ENCODE measurements around the gene CPNE9.

The CPNE9 gene

DNA sequence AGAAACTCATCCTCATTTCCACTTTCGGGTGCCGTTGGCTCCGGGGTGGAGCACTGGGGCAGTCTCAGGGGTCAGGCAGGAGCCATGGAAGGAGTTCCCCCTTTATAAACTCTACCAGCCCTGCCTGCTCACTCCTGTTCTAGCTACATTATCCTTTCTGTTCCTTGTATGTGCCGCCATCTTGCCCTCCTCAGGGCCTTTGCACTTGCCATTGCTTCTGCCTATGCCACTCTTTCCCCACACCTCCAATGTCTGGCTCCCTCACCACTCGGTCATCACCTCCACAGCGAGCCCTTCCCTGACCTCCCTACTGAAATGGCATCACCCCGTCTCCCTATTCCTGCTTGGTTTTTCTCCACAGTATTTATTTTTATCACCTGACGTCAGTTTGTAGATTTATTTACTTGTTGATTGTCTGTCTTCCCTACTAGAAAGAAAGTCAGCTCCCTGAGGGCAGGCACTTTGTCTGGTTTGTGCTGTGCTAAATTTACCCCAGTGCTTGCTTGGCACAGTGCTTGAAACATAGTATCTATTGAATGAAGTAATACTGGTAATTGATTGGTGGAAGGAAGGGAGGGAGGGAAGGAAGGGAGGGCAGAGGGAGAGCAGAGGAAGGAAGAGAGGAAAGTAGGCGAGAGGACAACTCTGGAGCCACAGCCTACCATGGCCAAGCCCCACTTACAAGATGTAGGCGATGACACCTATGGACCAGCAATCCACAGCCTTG, 57.3 kb downstream of the CPNE9 start:
- TF ChIP-seq PPARA (CRISPR knock-in tag; IDR thresholded peaks at IDR 0.05; ENCODE audit: borderline replicate concordance) (no peak), ZFP30 (CRISPR knock-in tag; IDR thresholded peaks at IDR 0.05) (no peak), TOX (CRISPR knock-in tag; IDR thresholded peaks at IDR 0.05; ENCODE audit: borderline replicate concordance) (no peak), RARB (CRISPR knock-in tag; IDR thresholded peaks at IDR 0.05) (no peak), ZC3H10 (CRISPR knock-in tag; IDR thresholded peaks at IDR 0.05) (no peak), ZNF70 (CRISPR knock-in tag; IDR thresholded peaks at IDR 0.05) (no peak), OSR1 (CRISPR knock-in tag; IDR thresholded peaks at IDR 0.05) (no peak), ARNTL (CRISPR knock-in tag; IDR thresholded peaks at IDR 0.05; ENCODE audit: borderline replicate concordance, low read depth) (no peak), SNAI2 (CRISPR knock-in tag; IDR thresholded peaks at IDR 0.05) (no peak), ISL1 (CRISPR knock-in tag; IDR thresholded peaks at IDR 0.05) (no peak)
- TF ChIP-seq, protein P1, sequence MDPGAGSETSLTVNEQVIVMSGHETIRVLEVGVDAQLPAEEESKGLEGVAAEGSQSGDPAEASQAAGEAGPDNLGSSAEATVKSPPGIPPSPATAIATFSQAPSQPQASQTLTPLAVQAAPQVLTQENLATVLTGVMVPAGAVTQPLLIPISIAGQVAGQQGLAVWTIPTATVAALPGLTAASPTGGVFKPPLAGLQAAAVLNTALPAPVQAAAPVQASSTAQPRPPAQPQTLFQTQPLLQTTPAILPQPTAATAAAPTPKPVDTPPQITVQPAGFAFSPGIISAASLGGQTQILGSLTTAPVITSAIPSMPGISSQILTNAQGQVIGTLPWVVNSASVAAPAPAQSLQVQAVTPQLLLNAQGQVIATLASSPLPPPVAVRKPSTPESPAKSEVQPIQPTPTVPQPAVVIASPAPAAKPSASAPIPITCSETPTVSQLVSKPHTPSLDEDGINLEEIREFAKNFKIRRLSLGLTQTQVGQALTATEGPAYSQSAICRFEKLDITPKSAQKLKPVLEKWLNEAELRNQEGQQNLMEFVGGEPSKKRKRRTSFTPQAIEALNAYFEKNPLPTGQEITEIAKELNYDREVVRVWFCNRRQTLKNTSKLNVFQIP (CRISPR knock-in tag; IDR thresholded peaks at IDR 0.05; ENCODE audit: borderline replicate concordance, low read depth), result no peak
- TF ChIP-seq, protein P2, sequence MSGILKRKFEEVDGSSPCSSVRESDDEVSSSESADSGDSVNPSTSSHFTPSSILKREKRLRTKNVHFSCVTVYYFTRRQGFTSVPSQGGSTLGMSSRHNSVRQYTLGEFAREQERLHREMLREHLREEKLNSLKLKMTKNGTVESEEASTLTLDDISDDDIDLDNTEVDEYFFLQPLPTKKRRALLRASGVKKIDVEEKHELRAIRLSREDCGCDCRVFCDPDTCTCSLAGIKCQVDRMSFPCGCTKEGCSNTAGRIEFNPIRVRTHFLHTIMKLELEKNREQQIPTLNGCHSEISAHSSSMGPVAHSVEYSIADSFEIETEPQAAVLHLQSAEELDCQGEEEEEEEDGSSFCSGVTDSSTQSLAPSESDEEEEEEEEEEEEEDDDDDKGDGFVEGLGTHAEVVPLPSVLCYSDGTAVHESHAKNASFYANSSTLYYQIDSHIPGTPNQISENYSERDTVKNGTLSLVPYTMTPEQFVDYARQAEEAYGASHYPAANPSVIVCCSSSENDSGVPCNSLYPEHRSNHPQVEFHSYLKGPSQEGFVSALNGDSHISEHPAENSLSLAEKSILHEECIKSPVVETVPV (CRISPR knock-in tag; IDR thresholded peaks at IDR 0.05), result no peak
- no peak for ATAC-seq

DNA sequence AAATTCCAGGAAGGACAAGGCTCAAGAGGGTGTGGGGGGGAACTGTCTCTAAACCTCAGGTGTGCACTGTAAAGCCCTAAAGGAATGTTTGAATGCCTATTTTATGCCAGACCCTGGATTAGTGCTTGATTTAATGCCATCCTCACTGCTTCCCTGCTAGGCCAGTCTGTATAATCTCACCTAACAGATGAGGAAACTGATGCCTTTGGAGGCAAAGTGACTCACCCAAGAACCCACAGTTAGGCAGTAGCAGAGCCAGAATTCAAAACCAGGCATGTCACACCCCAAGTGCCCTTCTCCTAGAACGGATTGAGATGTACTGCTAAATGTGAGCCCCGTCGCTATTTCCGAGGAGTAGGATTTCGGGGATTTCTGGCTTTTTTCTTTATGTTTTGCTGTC, 58.3 kb downstream of the CPNE9 start:
- TF ChIP-seq TCF4 (CRISPR knock-in tag; IDR thresholded peaks at IDR 0.05; ENCODE audit: borderline replicate concordance), result no peak
- TF ChIP-seq ZNF8 (CRISPR knock-in tag; IDR thresholded peaks at IDR 0.05), result no peak
- no peak for TF ChIP-seq CSDC2 (CRISPR knock-in tag; IDR thresholded peaks at IDR 0.05)
- TF ChIP-seq ZFP3 (CRISPR knock-in tag; IDR thresholded peaks at IDR 0.05), result no peak
- TF ChIP-seq RARB (CRISPR knock-in tag; IDR thresholded peaks at IDR 0.05), result no peak
- no peak for TF ChIP-seq PPARA (CRISPR knock-in tag; IDR thresholded peaks at IDR 0.05; ENCODE audit: borderline replicate concordance)
- TF ChIP-seq, protein P3, sequence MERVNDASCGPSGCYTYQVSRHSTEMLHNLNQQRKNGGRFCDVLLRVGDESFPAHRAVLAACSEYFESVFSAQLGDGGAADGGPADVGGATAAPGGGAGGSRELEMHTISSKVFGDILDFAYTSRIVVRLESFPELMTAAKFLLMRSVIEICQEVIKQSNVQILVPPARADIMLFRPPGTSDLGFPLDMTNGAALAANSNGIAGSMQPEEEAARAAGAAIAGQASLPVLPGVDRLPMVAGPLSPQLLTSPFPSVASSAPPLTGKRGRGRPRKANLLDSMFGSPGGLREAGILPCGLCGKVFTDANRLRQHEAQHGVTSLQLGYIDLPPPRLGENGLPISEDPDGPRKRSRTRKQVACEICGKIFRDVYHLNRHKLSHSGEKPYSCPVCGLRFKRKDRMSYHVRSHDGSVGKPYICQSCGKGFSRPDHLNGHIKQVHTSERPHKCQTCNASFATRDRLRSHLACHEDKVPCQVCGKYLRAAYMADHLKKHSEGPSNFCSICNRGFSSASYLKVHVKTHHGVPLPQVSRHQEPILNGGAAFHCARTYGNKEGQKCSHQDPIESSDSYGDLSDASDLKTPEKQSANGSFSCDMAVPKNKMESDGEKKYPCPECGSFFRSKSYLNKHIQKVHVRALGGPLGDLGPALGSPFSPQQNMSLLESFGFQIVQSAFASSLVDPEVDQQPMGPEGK (CRISPR knock-in tag; IDR thresholded peaks at IDR 0.05; ENCODE audit: borderline replicate concordance), result no peak
- no peak for TF ChIP-seq ESRRG (CRISPR knock-in tag; IDR thresholded peaks at IDR 0.05)
- TF ChIP-seq SNAI2 (CRISPR knock-in tag; IDR thresholded peaks at IDR 0.05), result no peak
- no peak for TF ChIP-seq ARNTL (CRISPR knock-in tag; IDR thresholded peaks at IDR 0.05; ENCODE audit: borderline replicate concordance, low read depth)
- TF ChIP-seq ZC3H10 (CRISPR knock-in tag; IDR thresholded peaks at IDR 0.05), result no peak
- TF ChIP-seq ISL1 (CRISPR knock-in tag; IDR thresholded peaks at IDR 0.05), result no peak
- ATAC-seq, result no peak; the same call in 2 of the 3 replicates

DNA sequence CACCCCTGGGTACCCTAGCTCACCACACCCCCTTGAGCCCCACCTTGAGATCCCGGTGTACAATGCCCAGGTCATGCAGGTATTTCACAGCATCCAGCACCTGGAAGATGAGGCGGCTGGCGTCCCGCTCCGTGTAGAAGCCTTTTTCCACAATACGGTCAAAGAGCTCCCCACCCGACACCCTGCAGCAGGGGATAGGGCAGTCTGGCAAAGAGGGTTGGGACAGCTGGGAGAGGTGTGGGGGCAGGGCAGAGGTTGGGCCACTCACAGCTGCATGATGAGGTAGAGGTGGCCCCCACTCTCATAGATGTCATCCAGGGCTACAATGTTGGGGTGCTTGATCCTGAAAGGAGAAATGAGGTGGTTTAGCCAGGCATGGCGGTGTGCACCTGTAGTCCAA, 59.2 kb downstream of the CPNE9 start:
- TF ChIP-seq TOX (CRISPR knock-in tag; IDR thresholded peaks at IDR 0.05; ENCODE audit: borderline replicate concordance) (no peak), PPARA (CRISPR knock-in tag; IDR thresholded peaks at IDR 0.05; ENCODE audit: borderline replicate concordance) (no peak), ZNF70 (CRISPR knock-in tag; IDR thresholded peaks at IDR 0.05) (no peak), ARNTL (CRISPR knock-in tag; IDR thresholded peaks at IDR 0.05; ENCODE audit: borderline replicate concordance, low read depth) (no peak), OSR1 (CRISPR knock-in tag; IDR thresholded peaks at IDR 0.05) (no peak), BACH2 (CRISPR knock-in tag; IDR thresholded peaks at IDR 0.05; ENCODE audit: borderline replicate concordance) (no peak), ZFP30 (CRISPR knock-in tag; IDR thresholded peaks at IDR 0.05) (no peak), ZNF8 (CRISPR knock-in tag; IDR thresholded peaks at IDR 0.05) (no peak), RARB (CRISPR knock-in tag; IDR thresholded peaks at IDR 0.05) (no peak), TCF4 (CRISPR knock-in tag; IDR thresholded peaks at IDR 0.05; ENCODE audit: borderline replicate concordance) (no peak), ZC3H10 (CRISPR knock-in tag; IDR thresholded peaks at IDR 0.05) (no peak), GLIS3 (CRISPR knock-in tag; IDR thresholded peaks at IDR 0.05) (no peak), ESRRG (CRISPR knock-in tag; IDR thresholded peaks at IDR 0.05) (no peak), CSDC2 (CRISPR knock-in tag; IDR thresholded peaks at IDR 0.05) (no peak), SNAI2 (CRISPR knock-in tag; IDR thresholded peaks at IDR 0.05) (no peak), ISL1 (CRISPR knock-in tag; IDR thresholded peaks at IDR 0.05) (no peak)
- TF ChIP-seq, protein P3 (CRISPR knock-in tag; IDR thresholded peaks at IDR 0.05; ENCODE audit: borderline replicate concordance), result no peak
- TF ChIP-seq, protein P4, sequence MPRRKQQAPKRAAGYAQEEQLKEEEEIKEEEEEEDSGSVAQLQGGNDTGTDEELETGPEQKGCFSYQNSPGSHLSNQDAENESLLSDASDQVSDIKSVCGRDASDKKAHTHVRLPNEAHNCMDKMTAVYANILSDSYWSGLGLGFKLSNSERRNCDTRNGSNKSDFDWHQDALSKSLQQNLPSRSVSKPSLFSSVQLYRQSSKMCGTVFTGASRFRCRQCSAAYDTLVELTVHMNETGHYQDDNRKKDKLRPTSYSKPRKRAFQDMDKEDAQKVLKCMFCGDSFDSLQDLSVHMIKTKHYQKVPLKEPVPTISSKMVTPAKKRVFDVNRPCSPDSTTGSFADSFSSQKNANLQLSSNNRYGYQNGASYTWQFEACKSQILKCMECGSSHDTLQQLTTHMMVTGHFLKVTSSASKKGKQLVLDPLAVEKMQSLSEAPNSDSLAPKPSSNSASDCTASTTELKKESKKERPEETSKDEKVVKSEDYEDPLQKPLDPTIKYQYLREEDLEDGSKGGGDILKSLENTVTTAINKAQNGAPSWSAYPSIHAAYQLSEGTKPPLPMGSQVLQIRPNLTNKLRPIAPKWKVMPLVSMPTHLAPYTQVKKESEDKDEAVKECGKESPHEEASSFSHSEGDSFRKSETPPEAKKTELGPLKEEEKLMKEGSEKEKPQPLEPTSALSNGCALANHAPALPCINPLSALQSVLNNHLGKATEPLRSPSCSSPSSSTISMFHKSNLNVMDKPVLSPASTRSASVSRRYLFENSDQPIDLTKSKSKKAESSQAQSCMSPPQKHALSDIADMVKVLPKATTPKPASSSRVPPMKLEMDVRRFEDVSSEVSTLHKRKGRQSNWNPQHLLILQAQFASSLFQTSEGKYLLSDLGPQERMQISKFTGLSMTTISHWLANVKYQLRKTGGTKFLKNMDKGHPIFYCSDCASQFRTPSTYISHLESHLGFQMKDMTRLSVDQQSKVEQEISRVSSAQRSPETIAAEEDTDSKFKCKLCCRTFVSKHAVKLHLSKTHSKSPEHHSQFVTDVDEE (CRISPR knock-in tag; IDR thresholded peaks at IDR 0.05), result no peak
- TF ChIP-seq, protein P2 (CRISPR knock-in tag; IDR thresholded peaks at IDR 0.05), result no peak
- TF ChIP-seq, protein P1 (CRISPR knock-in tag; IDR thresholded peaks at IDR 0.05; ENCODE audit: borderline replicate concordance, low read depth), result no peak
- no peak for ATAC-seq

All from SK-N-SH treated with all-trans-retinoic acid at 6 μM for 48 hours (cell line).